LoVo (cell line): ENCODE measurements around the gene BBS9.

Source experiments
- DNase-seq: peaks from one replicate; pipeline ENCODE4 v3.0.0-alpha.2; 2016; ENCODE audit warnings: low spot score

The BBS9 gene

DNA sequence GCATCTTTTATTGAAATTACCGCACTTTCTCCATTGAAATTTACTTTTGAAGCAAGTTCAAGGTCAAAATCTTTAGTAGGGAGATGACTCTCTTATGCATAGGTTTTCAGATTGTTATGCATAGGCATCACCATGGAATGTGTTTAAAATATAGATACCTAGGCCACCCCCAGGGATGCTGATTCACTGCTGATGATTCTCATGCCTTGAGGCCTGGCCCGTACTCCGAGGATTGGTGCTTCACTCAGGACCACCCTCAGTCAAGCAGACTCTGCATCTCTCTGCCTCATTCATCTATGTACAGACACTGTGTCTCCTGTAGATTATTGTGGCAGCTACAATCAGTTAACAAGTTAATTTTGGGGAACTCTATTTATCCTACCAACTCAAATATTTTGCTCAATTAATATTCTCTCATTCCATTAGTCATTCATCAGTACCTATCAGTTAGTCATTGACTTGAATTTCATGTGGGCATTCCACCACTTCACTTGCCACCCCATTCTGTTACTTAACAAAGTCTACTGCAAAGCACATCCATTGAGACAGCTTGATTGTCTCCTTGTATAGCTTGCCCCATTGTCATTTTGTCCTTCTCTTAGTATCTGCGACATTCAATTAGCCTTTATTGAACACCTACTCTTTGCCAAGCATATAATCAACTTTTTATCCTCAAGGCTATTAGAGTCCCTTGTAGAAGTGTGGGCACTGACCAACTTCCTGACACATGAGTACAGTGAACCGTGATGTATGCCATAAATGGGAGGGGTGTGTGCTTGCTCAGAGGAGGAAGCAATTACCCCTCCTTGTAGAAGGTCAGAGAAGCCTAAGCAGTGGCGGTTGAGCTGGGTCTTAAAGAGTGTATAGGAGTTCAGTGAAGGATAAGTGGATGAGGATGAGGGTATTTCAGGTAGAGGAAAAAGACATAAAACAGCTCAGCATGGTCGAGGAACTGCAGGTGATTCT, 520.4 kb downstream of the BBS9 start:
- no peak for DNase-seq

DNA sequence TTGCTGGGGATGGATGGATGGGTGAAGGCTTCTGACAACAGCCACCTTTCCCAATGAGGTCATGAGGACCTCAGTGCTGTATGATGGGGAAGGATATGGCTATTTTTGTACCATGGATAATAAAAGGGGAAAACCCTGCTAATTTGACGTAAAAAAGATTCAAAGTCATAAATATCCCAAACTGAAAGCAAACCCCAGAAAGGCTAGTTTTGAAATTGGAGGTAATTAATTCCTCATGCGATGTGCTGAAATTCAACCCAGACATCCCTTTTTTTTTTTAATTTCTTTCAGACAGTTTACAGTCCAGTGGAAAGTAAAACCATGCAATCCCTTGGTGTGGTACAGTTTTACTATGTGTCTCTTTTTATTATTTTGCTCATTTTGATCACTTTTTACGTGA, 521.5 kb downstream of the BBS9 start:
- no peak for DNase-seq

DNA sequence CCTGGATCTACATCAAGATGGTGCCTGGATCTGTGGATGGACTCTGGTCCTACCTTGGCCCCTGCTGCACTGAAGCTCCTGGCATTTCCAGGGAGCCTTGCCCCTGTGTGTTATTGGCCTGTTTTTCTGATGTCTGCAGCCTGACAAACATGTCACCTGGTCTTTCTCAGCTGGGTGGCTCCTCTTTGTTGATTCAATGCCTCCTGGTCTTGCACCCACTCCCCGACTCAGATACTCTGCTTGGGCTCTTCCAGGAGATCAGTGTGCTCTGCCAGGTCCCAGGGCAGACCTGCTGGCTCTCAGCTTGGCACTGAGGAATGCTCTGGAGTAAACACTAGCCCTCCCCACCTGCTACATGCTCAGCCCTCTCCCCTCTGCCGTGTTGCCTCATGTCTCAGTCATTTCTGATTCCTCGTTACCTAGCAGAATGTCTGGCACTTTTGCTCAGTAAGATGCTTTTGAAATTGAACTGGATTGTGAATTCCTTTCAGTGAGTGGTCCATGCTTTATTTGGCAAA, 522.7 kb downstream of the BBS9 start:
- DNase-seq, result no peak

DNA sequence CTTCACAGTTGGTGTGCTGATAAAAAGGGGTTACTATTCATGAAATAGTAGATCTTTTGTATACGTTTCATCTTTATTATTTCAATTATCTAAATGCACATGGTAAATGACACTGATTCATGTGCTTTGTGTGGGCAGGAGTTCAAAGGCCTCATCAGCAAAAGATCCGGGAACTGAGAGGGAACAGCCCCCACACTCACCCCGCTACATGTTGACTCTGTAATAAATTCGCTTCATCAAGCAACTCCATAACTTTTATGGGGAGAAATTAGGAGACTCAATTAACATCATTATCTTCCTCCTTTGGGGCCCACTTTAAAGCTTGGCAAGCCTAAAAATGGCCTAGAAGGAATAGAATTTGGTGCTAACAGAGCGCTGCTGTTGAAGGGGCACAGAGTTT, 525.3 kb downstream of the BBS9 start:
- no peak for DNase-seq
